ENCODE data around the gene C4BPB. TPM values are rescaled to one million over a fixed set of nuclear protein-coding genes. Genes with fewer than 3 reads are reported as not detected.

The C4BPB gene
- total and polyA plus RNA-seq, 2 of the 8 experiments (the other 6 are each of a cell fraction or from before 2014, with no cell fraction given), result not detected

GRCh38 chr1:207077470-207078377 is 10.9 kb upstream of the C4BPB start (continued):
- TF ChIP-seq CTBP2 (IDR thresholded peaks at IDR 0.05; ENCODE audit: borderline replicate concordance, insufficient read depth, insufficient read length, low read length), result no peak
- no peak for TF ChIP-seq MAX (IDR thresholded peaks at IDR 0.05)
- TF ChIP-seq SRF (IDR thresholded peaks at IDR 0.05; ENCODE audit: low read depth, low read length), result no peak

All from H1 (cell line).